ENCODE results near the gene PTPRG. TPM values are rescaled to one million over a fixed set of nuclear protein-coding genes. Genes with fewer than 3 reads are reported as not detected.

PTPRG gene
- total RNA-seq, 4 donors from 2014 or later = 11.0 to 18.5 (median 14.9) TPM

- WGBS = 72% methylated on average over 2 of the region's 2 CpGs
- no peak overlapping the region for H3K4me3 ChIP-seq
- H3K27ac ChIP-seq = no peak overlapping the region
- H3K9me3 ChIP-seq = no peaks in the 10 kb centered on the region
- H3K27me3 ChIP-seq = no peaks in the 10 kb centered on the region
- TF ChIP-seq POLR2A (IDR thresholded peaks at IDR 0.05) = no peak
- TF ChIP-seq CTCF (IDR thresholded peaks at IDR 0.05) = no peak
- TF ChIP-seq POLR2AphosphoS5 (IDR thresholded peaks at IDR 0.05) = no peak
- no peak for TF ChIP-seq EP300 (IDR thresholded peaks at IDR 0.05)
- H3K36me3 ChIP-seq = no peaks in the 10 kb centered on the region
- H3K4me1 ChIP-seq = peaks cover 8% of the 10 kb centered on the region
- DNase-seq (ENCODE audit: low spot score in 2 of 2) = no peak
Measured at GRCh38 chr3:61954097-61954540, 392.7 kb downstream of the PTPRG start.

GRCh38 chr3:61955483-61955882 lies 394.1 kb downstream of the PTPRG start:
- Histone ChIP-seq H3K27ac (no peak overlapping the region), H3K27me3 (no peaks in the 10 kb centered on the region), H3K4me3 (no peak overlapping the region), H3K9me3 (no peaks in the 10 kb centered on the region), H3K4me1 (peaks cover 8% of the 10 kb centered on the region), H3K36me3 (no peaks in the 10 kb centered on the region)
- TF ChIP-seq CTCF (IDR thresholded peaks at IDR 0.05) (no peak), POLR2AphosphoS5 (IDR thresholded peaks at IDR 0.05) (no peak), POLR2A (IDR thresholded peaks at IDR 0.05) (no peak), EP300 (IDR thresholded peaks at IDR 0.05) (no peak)
- DNase-seq (ENCODE audit: low spot score in 2 of 2) = no peak
- 51% methylated on average over 2 of the region's 2 CpGs for WGBS

- no peaks in the 10 kb centered on the region for H3K27me3 ChIP-seq
- peak overlapping the region; percentile 6 for H3K27ac ChIP-seq
- H3K9me3 ChIP-seq = no peaks in the 10 kb centered on the region
- no peaks in the 10 kb centered on the region for H3K36me3 ChIP-seq
- DNase-seq (ENCODE audit: low spot score in 2 of 2) = no peak
- peaks cover 8% of the 10 kb centered on the region for H3K4me1 ChIP-seq
- TF ChIP-seq POLR2AphosphoS5 (IDR thresholded peaks at IDR 0.05) (no peak), EP300 (IDR thresholded peaks at IDR 0.05) (no peak), CTCF (IDR thresholded peaks at IDR 0.05) (no peak), POLR2A (IDR thresholded peaks at IDR 0.05) (no peak)
- H3K4me3 ChIP-seq = no peak overlapping the region
- WGBS = 58% methylated on average over 5 of the region's 5 CpGs
Measured at GRCh38 chr3:61956236-61956635, 394.9 kb downstream of the PTPRG start.

- Histone ChIP-seq H3K27me3 (no peaks in the 10 kb centered on the region), H3K9me3 (no peaks in the 10 kb centered on the region), H3K4me1 (peaks cover 8% of the 10 kb centered on the region), H3K36me3 (no peaks in the 10 kb centered on the region), H3K4me3 (no peak overlapping the region), H3K27ac (no peak overlapping the region)
- TF ChIP-seq POLR2AphosphoS5 (IDR thresholded peaks at IDR 0.05) (no peak), CTCF (IDR thresholded peaks at IDR 0.05) (no peak), EP300 (IDR thresholded peaks at IDR 0.05) (no peak), POLR2A (IDR thresholded peaks at IDR 0.05) (no peak)
- no peak for DNase-seq (ENCODE audit: low spot score in 2 of 2)
- WGBS = 77% methylated on average over 2 of the region's 2 CpGs
Measured at GRCh38 chr3:61957259-61957658, 395.9 kb downstream of the PTPRG start.

GRCh38 chr3:61960976-61961375 lies 399.6 kb downstream of the PTPRG start:
- Histone ChIP-seq H3K36me3 (no peaks in the 10 kb centered on the region), H3K4me3 (no peak overlapping the region), H3K27ac (no peak overlapping the region), H3K4me1 (peaks cover 11% of the 10 kb centered on the region), H3K9me3 (no peaks in the 10 kb centered on the region), H3K27me3 (no peaks in the 10 kb centered on the region)
- no peak for DNase-seq (ENCODE audit: low spot score in 2 of 2)
- TF ChIP-seq CTCF (IDR thresholded peaks at IDR 0.05) (no peak), POLR2AphosphoS5 (IDR thresholded peaks at IDR 0.05) (no peak), POLR2A (IDR thresholded peaks at IDR 0.05) (no peak), EP300 (IDR thresholded peaks at IDR 0.05) (no peak)

Measured in suprapubic skin (tissue), 4 donors.